HG03135 (cell line): ENCODE measurements around the gene PSMB3.

Experiments
- ATAC-seq: cut with Tn5 transposase; IDR thresholded peaks from one replicate; pipeline ENCODE4 v1.9.1; 2021; ENCODE audit warnings: mild to moderate bottlenecking, moderate library complexity; ENCODE audit not compliant: unreplicated experiment

PSMB3 gene

GRCh38 chr17:38752308-38753070 is at the start of gene PSMB3:
PSMB3 (plus strand) TSS chr17:38752741; CDS start chr17:38752827, 86 bp downstream.
- peak; percentile 81 for ATAC-seq

GRCh38 chr17:38702916-38703741 is 49.4 kb upstream of the PSMB3 start:
- ATAC-seq, result no peak

GRCh38 chr17:38703742-38704605 is 48.6 kb upstream of the PSMB3 start:
- no peak for ATAC-seq

- no peak for ATAC-seq
Measured at GRCh38 chr17:38704606-38705522, 47.7 kb upstream of the PSMB3 start, which contains the start of gene MLLT6. MLLT6 (plus strand) TSS chr17:38705273; CDS start chr17:38705633, 360 bp downstream.

DNA sequence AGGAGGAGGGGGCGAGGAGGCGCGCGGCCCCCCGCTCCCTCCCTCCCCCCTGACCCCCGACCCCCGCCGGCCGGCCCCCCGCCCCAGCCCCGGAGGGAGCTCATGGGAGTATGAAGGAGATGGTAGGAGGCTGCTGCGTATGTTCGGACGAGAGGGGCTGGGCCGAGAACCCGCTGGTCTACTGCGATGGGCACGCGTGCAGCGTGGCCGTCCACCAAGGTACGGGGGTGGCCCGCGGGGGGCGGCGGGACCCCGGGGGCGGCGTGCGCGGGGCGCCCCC is 47.1 kb upstream of the PSMB3 start:
- ATAC-seq, result no peak

DNA sequence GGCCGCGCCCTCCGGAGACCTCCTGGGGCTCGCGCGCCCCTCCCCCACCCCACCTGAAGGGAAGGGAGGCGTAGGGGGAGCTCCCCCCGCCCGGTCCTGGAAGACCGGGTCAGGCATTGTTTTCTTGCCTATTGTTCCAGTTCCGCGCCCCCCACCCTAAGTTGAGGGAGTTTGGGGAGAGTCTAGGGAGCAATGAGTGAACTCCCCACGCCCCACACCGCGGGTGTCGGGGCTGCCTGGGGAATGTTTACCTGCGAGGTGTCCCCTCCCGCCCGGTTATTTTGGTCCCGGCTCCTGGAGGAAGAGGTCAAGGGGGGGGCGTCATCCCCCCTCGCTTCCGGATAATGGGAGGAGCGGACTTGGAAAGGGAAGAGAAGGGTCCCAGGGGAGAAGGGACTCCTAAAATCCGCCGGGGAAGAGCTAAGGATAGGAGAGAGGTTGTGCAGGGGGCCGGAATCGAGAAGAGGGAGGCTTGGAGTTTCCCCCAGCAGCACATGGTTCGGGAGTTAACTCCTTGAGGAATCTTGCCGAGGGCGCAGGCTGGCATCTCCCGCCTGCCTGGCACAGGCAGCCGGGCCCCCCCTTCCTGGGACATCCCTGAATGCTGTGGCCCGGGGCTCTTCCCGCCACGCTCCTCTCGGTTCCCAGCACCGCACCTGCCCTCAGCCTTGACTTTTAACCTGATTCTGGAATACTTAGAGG is 46.6 kb upstream of the PSMB3 start:
- no peak for ATAC-seq

- no peak for ATAC-seq
Measured at GRCh38 chr17:38706505-38707216, 45.9 kb upstream of the PSMB3 start.

DNA sequence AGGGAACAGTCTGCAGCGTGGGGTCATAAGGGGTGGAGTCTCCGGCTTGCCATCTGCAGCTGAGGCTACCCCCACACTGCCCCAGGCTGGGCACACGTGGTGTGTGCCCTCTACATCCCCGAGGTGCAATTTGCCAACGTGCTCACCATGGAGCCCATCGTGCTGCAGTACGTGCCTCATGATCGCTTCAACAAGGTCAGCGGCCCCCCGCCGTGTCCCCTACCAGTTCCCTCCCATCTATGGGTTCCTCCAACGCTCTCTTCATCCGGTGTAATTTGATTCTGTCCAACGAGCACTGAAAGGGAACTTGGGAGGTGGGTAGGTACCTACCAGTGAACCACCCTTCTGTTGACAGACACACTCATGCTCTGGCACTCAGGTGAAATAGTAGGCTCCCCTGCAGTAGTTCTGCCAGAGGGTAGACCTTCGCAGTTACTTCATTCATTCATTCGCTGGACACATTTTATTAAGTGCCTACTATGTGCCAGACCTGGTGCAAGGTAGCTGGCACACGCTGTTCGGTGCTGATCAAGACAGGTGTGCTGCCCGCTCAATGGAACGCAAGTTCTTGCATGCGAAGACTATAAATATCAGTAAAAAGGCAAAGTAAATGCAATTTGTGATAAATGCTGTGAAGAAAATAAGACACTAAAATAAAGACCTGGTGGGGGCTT is 44.7 kb upstream of the PSMB3 start:
- ATAC-seq, result no peak

DNA sequence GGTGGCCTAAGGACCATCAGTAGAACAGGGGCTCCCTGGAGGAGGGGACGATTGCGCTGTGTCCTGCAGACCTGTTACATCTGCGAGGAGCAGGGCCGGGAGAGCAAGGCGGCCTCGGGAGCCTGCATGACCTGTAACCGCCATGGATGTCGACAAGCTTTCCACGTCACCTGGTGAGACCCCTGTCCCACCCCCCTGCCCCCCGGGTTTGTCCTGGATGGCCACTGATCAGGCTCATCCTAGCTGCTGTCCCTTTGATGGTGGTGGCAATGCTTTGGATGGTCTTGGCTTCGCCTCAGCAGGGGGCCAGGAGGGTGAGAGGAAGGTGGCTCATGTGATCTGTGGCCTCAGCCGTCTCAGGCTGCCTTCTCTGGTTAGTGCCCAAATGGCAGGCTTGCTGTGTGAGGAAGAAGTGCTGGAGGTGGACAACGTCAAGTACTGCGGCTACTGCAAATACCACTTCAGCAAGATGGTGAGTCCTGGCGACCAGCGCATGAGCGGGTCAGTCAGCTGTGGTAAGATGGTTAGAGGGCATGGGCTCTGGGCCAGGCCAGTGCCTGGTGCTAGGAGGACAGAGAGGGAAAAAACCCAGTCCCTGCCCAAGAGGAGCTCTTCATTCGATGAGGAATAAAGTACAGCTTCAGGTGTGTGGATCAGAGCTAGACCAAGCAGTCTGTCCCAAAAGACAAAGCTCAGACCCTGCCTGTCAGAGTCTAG is 43.3 kb upstream of the PSMB3 start:
- no peak for ATAC-seq

DNA sequence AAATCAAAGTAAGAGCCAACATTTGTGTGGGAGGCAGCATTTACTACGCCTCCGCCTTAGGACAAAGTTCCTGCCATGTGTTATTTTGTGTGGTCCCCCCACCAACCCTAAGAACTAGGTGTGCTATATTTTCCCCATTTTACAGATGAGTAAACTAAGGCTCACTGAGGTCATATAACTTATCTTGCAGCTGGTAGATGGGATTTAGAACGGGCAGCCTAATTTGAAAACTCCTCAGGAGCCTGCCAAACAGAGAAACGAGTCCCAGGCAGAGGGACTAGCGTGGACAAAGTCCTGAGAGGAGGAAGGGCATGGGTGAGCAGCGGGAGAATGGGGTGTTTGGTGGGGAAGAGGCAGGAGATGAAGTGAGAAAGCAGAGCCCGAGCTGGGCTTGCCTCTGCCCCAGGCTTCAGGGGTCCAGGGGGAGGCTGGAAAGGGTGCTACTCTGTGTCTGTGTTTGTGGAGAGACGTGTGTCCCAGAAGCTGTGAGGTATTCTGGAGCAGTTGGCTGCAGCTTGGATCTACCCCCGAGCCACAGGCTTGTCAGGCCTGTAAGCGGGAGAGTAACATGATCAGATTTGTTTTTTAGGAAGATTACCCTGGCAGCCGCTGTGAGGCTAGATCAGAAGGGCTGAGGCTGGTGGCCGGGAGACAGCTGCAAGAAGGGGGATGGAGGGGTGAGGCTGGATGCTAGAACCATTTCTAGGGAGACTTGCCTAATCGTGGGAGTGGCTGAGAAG is 42.5 kb upstream of the PSMB3 start:
- no peak for ATAC-seq

- ATAC-seq, result no peak
Measured at GRCh38 chr17:38710604-38710962, 42.0 kb upstream of the PSMB3 start.

DNA sequence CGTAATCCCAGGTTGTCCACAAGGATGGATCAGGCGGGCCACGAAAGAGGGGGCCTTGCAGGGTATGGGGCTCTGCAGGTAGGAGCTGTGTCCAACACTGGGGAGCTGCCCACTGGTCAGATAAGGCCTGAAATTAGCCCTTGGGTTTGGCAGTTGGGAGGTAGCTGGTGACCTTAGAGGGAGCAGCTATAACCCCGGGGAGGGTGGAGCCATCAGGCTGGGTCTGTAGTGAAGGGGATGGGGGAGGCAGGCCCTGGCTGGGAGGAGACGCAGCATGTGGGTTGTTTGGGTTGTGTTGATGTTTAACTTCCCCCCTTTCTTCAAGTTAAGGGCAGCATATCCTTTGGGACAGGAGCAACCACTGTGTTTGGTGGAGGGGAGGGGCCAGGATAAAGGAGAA is 41.6 kb upstream of the PSMB3 start:
- ATAC-seq, result no peak

DNA sequence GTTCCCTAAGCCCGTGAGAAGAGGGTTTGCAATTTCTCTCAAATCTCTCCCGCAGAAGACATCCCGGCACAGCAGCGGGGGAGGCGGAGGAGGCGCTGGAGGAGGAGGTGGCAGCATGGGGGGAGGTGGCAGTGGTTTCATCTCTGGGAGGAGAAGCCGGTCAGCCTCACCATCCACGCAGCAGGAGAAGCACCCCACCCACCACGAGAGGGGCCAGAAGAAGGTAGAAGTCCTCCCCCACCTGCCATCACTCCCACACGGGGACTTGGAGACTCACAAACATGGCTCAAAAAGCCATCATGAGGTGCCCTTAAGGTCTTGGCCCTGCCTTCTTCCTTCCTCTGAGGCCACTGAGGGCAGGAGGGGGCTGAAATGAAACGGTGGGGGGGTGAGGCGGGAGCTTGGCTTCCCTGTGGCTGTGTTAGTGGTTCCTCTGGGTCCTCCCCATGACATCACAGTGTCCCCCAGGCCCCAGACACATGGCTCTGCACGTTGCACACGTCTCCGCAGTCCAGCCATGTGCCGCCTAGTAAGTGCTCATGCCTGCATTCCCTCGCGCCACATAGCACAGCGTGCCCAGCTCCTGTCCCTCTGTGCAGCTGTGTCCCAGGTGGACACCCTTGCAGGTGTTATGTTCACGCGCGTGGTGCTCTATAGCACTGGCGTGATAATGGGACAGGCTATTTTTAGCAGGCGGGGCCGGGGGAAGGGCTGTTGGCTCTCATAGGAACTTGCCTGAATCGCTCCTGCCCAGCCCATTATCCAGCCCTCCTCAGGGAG is 40.6 kb upstream of the PSMB3 start:
- ATAC-seq, result no peak

DNA sequence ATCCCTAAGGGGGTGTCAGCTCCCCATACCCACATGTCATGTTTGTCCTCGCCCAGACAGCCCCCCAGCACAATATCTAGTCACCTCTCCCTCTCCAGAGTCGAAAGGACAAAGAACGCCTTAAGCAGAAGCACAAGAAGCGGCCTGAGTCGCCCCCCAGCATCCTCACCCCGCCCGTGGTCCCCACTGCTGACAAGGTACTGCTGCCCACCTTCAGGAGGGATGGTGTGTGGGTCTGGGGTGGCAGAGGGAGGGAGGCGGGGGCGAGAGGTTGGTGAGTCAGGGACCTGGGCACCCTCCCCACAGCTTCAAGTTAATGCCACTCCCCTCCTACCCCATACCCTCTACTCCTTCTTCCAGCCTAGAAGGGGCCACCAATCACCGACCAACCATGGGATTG is 39.9 kb upstream of the PSMB3 start:
- no peak for ATAC-seq

- ATAC-seq, result no peak
Measured at GRCh38 chr17:38713456-38714075, 39.0 kb upstream of the PSMB3 start.
